Sigmoid colon (tissue), 7 donors: ENCODE measurements around the gene FNDC1. TPM values are rescaled to one million over a fixed set of nuclear protein-coding genes. Genes with fewer than 3 reads are reported as not detected.

Experiments used
- DNase-seq: peaks from one replicate; pipeline ENCODE4 v3.0.0-alpha.2; 2019
- H3K27ac ChIP-seq, 4 donors: fragments of 200-600 bp; sonication (generic); one replicate each; pipeline ENCODE4 v1.5.1; 2016 to 2019; ENCODE audit warnings: mild to moderate bottlenecking in 1 of 4
- H3K27me3 ChIP-seq, 3 donors: fragments of 200-600 bp; sonication (generic); one replicate each; pipeline ENCODE4 v1.5.1; 2019; ENCODE audit warnings: mild to moderate bottlenecking in 1 of 3
- H3K36me3 ChIP-seq, 4 donors: fragments of 200-600 bp; sonication (generic); one replicate each; pipeline ENCODE4 v1.5.1; 2016 to 2019
- H3K4me1 ChIP-seq, 4 donors: fragments of 200-600 bp; sonication (generic); one replicate each; pipeline ENCODE4 v1.5.1; 2017 to 2019
- H3K4me3 ChIP-seq, 4 donors: fragments of 200-600 bp; sonication (generic); one replicate each; pipeline ENCODE4 v1.5.1; 2017 to 2019; ENCODE audit warnings: mild to moderate bottlenecking in 2 of 4, moderate library complexity in 1 of 4
- H3K9me3 ChIP-seq, 4 donors: fragments of 200-600 bp in 3 of 4; sonication (generic) in 3 of 4; one replicate each; pipeline versions ENCODE4 v1.5.1 to v1.6.1; 2013 to 2019
- EP300 ChIP-seq, 4 donors: sonication (generic); formaldehyde crosslinking; IDR thresholded peaks; one replicate each; pipeline ENCODE4 v1.6.1; 2017; ENCODE audit warnings: antibody characterized with exemption in 4 of 4
- POLR2A ChIP-seq, 2 donors: fragments of 450-650 bp; IDR thresholded peaks; one replicate each; pipeline ENCODE4 v1.6.1; 2016; ENCODE audit warnings: antibody characterized with exemption in 2 of 2, mild to moderate bottlenecking in 2 of 2, moderate library complexity in 2 of 2
- POLR2AphosphoS5 ChIP-seq, 4 donors: sonication (generic); formaldehyde crosslinking; IDR thresholded peaks; one replicate each; pipeline ENCODE4 v1.6.1; 2017; ENCODE audit warnings: antibody characterized with exemption in 4 of 4
- WGBS, 2 donors: extraction: QIAGEN DNeasy Blood & Tissue Kit; methylation state at CpG; one replicate each; pipeline ENCODE4 v1.1.7; 2013; 5-methylcytosine and 5-hydroxymethylcytosine counted together
- intact Hi-C: fragments of 100-400 bp; cut with DNase I; formaldehyde crosslinking; loops from one replicate; pipeline ENCODE4 v1.15.1; 2023
- polyA plus RNA-seq, 3 donors: library from polyadenylated mRNA; stranded (reverse); fragments of 200-250 nt; gene quantifications; one replicate each; pipeline ENCODE4 v1.2.3, GENCODE V29; 2013
- total RNA-seq, 4 donors: library from RNA; depleted of rRNA; stranded (reverse); fragments of >200 nt; gene quantifications; one replicate each; pipeline ENCODE4 v1.1.0, GENCODE V29; 2016
- TF ChIP-seq, protein P1 (sequence below), 4 experiments: fragments of 450-650 bp in 3 of 4; fragments of 200-600 bp in 1 of 4; IDR thresholded peaks; one replicate each; pipeline ENCODE4 v1.5.1; 2016 to 2019; ENCODE audit warnings: antibody characterized with exemption in 4 of 4, mild to moderate bottlenecking in 3 of 4, moderate library complexity in 2 of 4
- donor health status: healthy with polysubstance abuse.
- donor health status: Bipolar disorder and iron deficiency.
- donor health status: healthy.

Gene FNDC1
- total and polyA plus RNA-seq, 7 donors = 0.89 to 19.8 (median 16.8) TPM; not detected in 2

DNA sequence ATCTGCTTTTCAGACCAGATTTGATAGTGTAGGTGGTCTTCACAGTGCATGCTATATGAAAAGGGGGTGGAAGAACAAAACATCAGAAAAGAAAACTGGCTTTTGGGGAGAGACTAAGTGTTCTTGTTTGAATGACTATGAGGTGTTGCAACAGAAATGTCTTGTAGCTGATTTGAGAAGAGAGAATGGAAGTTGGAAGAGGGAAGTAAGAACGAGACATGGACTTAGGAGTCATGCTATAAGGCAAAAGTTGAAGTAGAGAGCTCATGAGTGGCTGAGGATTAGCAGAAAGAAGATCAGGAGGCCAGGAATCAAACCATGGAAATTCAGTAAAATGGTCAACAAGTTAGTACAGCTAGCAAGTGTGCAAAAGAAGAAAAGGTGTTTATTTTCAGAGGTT lies 32.1 kb downstream of the FNDC1 start:
- Histone ChIP-seq H3K27ac (no peak overlapping the region), H3K4me3 (no peak overlapping the region), H3K4me1 (peaks cover 0 to 5% (median 0%) of the 10 kb centered on the region in 4 donors), H3K9me3 (no peaks in the 10 kb centered on the region), H3K27me3 (no peaks in the 10 kb centered on the region), H3K36me3 (no peaks in the 10 kb centered on the region)
- no peak for DNase-seq
- TF ChIP-seq EP300 (IDR thresholded peaks at IDR 0.05) = no peak
- WGBS, 2 donors = 33 to 71% methylated on average over 1 of the region's 1 CpG
- intact Hi-C loops = no loop called here

GRCh38 chr6:159203304-159204005 lies 34.3 kb downstream of the FNDC1 start:
- TF ChIP-seq EP300 (IDR thresholded peaks at IDR 0.05) = no peak
- 78 to 79% methylated on average over 9 of the region's 9 CpGs for WGBS, 2 donors
- H3K4me1 ChIP-seq = peaks cover 0 to 5% (median 0%) of the 10 kb centered on the region in 4 donors
- peak overlapping the region in 1 of 4 donors; percentile 3 for H3K27ac ChIP-seq
- H3K27me3 ChIP-seq = no peaks in the 10 kb centered on the region
- no peak for DNase-seq
- no peak overlapping the region for H3K4me3 ChIP-seq
- intact Hi-C loops = no loop called here
- no peaks in the 10 kb centered on the region for H3K9me3 ChIP-seq
- H3K36me3 ChIP-seq = no peaks in the 10 kb centered on the region

GRCh38 chr6:159204605-159205004 lies 35.4 kb downstream of the FNDC1 start:
- Histone ChIP-seq H3K4me1 (peaks cover 0 to 5% (median 0%) of the 10 kb centered on the region in 4 donors), H3K4me3 (no peak overlapping the region), H3K36me3 (no peaks in the 10 kb centered on the region), H3K27ac (no peak overlapping the region), H3K9me3 (no peaks in the 10 kb centered on the region), H3K27me3 (no peaks in the 10 kb centered on the region)
- intact Hi-C loops = no loop called here
- no peak for DNase-seq
- 93 to 97% methylated on average over 3 of the region's 3 CpGs for WGBS, 2 donors
- TF ChIP-seq POLR2AphosphoS5 (IDR thresholded peaks at IDR 0.05) (no peak), POLR2A (IDR thresholded peaks at IDR 0.05) (no peak), EP300 (IDR thresholded peaks at IDR 0.05) (no peak)
- TF ChIP-seq, protein P1, sequence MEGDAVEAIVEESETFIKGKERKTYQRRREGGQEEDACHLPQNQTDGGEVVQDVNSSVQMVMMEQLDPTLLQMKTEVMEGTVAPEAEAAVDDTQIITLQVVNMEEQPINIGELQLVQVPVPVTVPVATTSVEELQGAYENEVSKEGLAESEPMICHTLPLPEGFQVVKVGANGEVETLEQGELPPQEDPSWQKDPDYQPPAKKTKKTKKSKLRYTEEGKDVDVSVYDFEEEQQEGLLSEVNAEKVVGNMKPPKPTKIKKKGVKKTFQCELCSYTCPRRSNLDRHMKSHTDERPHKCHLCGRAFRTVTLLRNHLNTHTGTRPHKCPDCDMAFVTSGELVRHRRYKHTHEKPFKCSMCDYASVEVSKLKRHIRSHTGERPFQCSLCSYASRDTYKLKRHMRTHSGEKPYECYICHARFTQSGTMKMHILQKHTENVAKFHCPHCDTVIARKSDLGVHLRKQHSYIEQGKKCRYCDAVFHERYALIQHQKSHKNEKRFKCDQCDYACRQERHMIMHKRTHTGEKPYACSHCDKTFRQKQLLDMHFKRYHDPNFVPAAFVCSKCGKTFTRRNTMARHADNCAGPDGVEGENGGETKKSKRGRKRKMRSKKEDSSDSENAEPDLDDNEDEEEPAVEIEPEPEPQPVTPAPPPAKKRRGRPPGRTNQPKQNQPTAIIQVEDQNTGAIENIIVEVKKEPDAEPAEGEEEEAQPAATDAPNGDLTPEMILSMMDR (IDR thresholded peaks at IDR 0.05) = no peak

DNA sequence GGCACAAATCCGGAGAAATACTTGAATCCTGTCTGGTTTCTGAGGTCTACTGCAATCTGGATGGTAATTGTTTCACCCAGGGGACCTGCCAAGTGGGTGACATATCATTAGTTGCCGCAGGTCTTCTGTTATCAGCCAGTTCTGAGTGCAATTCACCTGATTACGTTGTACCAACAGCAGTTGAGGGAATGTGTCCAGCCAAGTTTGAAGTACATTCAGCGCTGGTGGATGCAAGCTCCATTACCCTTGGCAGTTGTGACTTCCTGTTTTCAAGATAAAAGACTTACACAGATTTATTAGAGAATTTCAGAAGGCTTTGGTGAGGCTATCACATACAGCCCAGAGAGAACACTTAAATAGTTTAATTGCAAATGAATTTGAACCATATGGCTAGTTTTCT lies 42.8 kb downstream of the FNDC1 start:
- intact Hi-C loops = no loop called here
- 54 to 65% methylated on average over 4 of the region's 4 CpGs for WGBS, 2 donors
- no peaks in the 10 kb centered on the region for H3K9me3 ChIP-seq

GRCh38 chr6:159212525-159213280 lies 43.5 kb downstream of the FNDC1 start:
- Histone ChIP-seq H3K36me3 (no peaks in the 10 kb centered on the region), H3K27me3 (no peaks in the 10 kb centered on the region), H3K27ac (no peak overlapping the region), H3K4me1 (peaks cover 0 to 3% (median 0%) of the 10 kb centered on the region in 4 donors), H3K4me3 (no peak overlapping the region), H3K9me3 (no peaks in the 10 kb centered on the region)
- no peak for DNase-seq
- WGBS, 2 donors = 85 to 90% methylated on average over 5 of the region's 5 CpGs
- intact Hi-C loops = no loop called here
- TF ChIP-seq POLR2AphosphoS5 (IDR thresholded peaks at IDR 0.05) (no peak), POLR2A (IDR thresholded peaks at IDR 0.05) (no peak), EP300 (IDR thresholded peaks at IDR 0.05) (no peak)
- TF ChIP-seq, protein P1 (IDR thresholded peaks at IDR 0.05) = no peak

More for the DNA sequence above, 42.8 kb downstream of the FNDC1 start:
- no peaks in the 10 kb centered on the region for H3K4me1 ChIP-seq
- TF ChIP-seq POLR2A (IDR thresholded peaks at IDR 0.05) (no peak), EP300 (IDR thresholded peaks at IDR 0.05) (no peak), POLR2AphosphoS5 (IDR thresholded peaks at IDR 0.05) (no peak)
- TF ChIP-seq, protein P1 (IDR thresholded peaks at IDR 0.05) = no peak
- no peaks in the 10 kb centered on the region for H3K36me3 ChIP-seq
- no peaks in the 10 kb centered on the region for H3K27me3 ChIP-seq
- no peak overlapping the region for H3K27ac ChIP-seq
- no peak overlapping the region for H3K4me3 ChIP-seq
- no peak for DNase-seq
